ENCODE measurements around the gene SLC15A4.

DNA sequence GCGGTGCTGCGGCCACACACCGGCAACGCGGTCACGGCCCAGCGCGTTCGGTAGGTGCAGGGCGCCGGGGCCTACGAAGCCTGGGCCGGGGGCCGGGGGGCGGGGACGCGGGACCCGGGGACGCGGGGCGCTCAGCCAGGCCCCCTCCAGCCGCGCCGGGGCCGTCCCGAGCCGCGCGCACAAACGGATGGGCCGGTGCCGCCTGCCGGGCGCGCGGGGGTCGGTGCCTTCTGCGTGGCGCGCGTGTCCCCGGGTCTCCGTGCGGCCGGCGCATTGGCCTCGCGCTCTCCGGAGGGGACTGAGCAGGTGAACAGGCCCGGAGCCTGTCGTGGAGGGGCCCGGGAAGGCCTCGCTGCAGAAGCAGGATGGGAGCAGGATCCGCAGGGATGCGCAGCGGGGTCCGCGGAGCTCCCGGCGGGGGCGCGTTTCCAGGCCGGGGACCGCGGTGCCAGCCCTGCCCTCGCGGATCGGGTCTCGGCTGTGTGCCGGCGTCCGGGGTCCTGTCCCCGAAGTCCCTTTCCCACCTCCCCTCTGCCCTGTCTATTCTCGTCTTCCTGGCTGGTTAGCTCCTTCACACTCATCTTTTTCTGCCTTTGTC is 29.9 kb upstream of the SLC15A4 start:
- TF ChIP-seq, protein P1, sequence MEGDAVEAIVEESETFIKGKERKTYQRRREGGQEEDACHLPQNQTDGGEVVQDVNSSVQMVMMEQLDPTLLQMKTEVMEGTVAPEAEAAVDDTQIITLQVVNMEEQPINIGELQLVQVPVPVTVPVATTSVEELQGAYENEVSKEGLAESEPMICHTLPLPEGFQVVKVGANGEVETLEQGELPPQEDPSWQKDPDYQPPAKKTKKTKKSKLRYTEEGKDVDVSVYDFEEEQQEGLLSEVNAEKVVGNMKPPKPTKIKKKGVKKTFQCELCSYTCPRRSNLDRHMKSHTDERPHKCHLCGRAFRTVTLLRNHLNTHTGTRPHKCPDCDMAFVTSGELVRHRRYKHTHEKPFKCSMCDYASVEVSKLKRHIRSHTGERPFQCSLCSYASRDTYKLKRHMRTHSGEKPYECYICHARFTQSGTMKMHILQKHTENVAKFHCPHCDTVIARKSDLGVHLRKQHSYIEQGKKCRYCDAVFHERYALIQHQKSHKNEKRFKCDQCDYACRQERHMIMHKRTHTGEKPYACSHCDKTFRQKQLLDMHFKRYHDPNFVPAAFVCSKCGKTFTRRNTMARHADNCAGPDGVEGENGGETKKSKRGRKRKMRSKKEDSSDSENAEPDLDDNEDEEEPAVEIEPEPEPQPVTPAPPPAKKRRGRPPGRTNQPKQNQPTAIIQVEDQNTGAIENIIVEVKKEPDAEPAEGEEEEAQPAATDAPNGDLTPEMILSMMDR (IDR thresholded peaks at IDR 0.05): no peak
- TF ChIP-seq POLR2A (IDR thresholded peaks at IDR 0.05): no peak

Measured in Peyer's patch (tissue), 4 donors.